GM10847 (cell line): ENCODE measurements around the gene ZG16.
A peak's percentile ranks its signal among the peaks of the same experiment; 100 is the strongest.

ENCODE experiments used
- POLR2A ChIP-seq: IDR thresholded peaks from 2 replicates; pipeline ENCODE4 v1.6.1; 2011; ENCODE audit not compliant: insufficient read length; ENCODE audit errors: extremely low read depth

Gene ZG16

GRCh38 chr16:29806641-29807425, 28.8 kb downstream of the ZG16 start:
- TF ChIP-seq POLR2A, result peak; percentile 14

DNA sequence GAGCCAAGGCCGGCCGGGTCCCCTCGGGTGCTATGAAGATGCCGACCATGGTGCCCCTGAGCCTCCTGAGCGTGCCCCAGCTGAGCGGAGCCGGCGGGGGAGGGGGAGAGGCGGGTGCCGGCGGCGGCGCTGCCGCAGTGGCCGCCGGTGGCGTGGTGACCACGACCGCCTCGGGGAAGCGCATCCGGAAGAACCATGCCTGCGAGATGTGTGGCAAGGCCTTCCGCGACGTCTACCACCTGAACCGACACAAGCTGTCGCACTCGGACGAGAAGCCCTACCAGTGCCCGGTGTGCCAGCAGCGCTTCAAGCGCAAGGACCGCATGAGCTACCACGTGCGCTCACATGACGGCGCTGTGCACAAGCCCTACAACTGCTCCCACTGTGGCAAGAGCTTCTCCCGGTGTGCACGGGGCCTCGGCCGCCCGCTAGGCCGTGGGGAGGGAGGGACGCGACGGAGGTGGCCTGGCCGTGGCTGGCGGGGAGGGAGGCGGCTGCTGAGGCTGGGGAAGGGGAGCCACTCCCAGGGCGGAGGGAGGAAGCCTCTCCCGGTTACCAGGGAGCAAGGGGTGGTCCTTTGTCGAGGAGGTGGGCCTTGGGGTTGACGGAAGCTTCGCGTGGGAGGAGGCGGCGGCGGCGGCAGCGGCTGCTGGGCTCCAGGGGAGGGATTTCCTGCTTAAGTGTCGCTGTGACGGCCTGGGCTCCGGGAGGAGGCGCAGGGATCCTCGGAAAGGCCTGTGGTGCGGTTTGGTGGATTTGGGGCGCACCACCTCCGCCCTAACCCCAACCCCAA, 29.6 kb downstream of the ZG16 start:
- peak; percentile 48 for TF ChIP-seq POLR2A

GRCh38 chr16:29808219-29808900, 30.3 kb downstream of the ZG16 start:
- no peak for TF ChIP-seq POLR2A

DNA sequence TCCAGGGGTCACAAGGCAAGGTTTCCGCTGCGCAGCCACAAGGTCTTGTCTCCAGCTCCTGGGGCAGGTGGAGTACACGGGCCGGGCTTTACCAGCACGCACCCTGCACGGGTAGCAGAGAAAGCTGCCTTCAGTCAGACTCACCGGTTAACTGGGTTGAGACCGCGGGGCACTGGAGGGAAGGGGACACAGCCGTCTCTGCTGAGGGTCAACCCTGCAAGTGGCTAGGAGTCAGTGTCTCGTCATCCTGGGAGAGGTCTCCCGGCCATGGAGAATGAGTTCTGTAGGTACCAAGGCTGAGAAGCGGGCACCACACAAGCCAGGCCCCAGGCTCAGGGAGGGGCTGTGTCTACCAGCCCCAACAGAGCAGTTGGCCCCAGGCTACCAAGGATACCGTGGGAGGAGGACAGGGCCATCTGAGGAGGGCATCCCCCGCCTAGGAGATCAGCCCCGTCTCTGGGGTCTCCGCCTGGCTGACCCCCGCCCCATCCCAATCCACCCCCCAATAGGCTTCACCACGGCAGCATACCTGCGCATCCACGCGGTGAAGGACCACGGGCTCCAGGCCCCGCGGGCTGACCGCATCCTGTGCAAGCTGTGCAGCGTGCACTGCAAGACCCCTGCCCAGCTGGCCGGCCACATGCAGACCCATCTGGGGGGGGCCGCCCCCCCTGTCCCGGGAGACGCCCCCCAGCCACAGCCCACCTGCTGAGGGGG, 31.1 kb downstream of the ZG16 start:
- TF ChIP-seq POLR2A, result no peak

GRCh38 chr16:29809850-29810698, 32.0 kb downstream of the ZG16 start:
- TF ChIP-seq POLR2A, result no peak

DNA sequence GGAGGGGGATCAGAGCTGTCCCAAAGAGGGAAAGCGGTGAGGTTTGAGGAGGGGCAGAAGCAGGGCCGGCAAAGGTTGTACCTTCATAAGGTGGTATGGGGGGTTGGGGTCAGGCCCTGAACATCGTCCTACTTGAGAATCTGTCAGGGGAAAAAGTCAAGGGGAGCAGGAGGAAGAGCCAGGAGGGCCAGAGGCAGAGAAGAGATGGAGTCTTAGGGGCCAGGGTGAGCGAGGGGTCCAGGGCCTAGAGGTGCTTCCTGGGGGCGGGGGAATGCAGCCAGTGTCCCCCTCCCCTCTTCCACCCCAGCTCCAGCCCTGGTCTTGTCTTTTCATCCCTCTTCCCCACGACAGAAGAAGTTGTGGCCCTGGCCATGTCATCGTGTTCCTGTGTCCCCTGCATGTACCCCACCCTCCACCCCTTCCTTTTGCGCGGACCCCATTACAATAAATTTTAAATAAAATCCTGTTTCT, 32.7 kb downstream of the ZG16 start:
- TF ChIP-seq POLR2A, result no peak

DNA sequence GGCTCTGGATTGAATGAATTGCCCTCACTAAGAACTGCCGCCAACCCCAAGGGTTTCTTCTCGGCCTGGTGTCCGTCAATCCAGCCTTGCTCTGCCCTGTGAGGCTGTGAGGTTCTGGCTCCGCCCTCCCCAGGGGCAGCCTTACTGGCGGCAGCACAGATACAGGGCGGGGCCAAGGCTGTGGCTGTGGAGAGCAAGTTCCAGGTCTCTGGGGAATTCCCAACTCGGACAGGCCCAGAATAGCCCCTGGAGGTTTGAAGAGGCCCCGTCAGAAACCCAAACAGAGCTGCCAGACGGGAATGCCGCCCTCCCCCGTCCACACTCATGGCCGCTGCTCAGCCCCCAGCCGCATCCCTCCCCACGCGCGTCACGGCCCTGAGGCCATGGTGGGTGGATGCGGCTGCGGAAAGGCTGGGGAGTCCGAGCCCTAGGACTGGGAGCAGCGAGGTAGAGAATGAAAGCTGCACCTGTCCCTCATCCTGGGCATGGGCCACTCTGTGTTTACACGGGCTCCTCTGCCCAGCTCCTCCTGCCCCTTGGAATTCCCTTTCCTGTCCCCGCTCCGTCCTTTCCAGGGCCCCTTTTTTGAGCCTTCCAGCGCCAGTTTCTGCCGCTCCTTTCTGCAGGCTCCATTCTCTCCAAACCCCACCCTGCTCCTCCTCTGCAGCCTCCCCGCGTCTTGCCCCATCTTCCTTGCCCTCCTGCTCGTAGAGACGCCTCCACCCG, 33.3 kb downstream of the ZG16 start:
- peak; percentile 18 for TF ChIP-seq POLR2A

- no peak for TF ChIP-seq POLR2A
These were observed 34.0 kb downstream of the ZG16 start, which contains the start of gene PRRT2 for GRCh38 chr16:29811896-29812665. Gene PRRT2, plus strand, starts transcription at chr16:29812193. Its CDS starts 862 bp downstream, at chr16:29813055.

GRCh38 chr16:29812754-29813643, 34.9 kb downstream of the ZG16 start:
- no peak for TF ChIP-seq POLR2A

DNA sequence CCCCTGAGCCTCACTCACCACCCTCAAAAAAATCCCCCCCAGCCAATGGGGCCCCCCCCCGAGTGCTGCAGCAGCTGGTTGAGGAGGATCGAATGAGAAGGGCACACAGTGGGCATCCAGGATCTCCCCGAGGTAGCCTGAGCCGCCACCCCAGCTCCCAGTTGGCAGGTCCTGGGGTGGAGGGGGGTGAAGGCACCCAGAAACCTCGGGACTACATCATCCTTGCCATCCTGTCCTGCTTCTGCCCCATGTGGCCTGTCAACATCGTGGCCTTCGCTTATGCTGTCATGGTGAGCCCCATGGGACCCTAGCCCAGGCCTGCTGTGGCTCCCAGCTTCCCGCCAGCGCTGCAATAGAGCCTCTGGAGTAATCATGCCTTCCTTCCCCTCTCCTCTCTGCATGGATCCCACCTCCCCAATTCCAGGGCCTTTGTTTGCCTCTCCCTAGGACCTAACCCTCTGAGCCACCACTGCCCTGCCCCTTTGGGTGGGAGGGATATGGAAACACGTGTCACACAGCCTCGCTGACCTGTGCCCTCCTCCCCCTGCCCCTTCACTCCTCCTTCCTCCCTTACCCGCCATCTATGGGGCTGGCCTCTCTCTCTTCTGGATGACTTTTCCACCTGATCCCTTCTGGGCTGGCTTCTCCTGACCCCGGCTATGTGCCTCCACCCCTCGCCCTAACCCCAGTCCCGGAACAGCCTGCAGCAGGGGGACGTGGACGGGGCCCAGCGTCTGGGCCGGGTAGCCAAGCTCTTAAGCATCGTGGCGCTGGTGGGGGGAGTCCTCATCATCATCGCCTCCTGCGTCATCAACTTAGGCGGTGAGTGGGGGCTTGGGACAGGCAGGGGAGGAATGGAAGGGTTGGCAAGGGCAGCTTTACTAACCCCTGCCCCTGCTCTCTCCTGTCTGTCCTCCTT, 35.8 kb downstream of the ZG16 start:
- no peak for TF ChIP-seq POLR2A

GRCh38 chr16:29814592-29814991, 36.5 kb downstream of the ZG16 start:
- TF ChIP-seq POLR2A, result no peak
